ENCODE measurements around the gene GSTA4.

DNA sequence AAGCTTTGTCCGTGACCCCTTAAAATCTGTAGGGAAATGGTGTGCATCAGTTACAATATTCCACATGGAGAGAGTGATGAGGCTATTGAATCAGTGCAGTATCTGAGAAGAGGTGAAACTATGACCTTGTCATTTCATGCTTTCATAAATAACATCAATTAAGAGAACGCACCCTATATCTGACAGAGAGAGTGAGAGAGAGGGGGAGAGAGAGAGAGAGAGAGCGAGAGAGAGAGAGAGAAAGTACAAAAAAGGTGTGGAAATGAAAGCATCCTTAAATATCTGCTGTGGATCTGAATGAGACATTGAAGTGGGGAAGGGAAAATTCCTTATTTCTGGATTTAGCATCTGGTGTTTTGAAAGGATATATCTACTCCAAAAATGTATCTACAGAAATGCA lies 12.4 kb downstream of the GSTA4 start:
- TF ChIP-seq, protein P1, sequence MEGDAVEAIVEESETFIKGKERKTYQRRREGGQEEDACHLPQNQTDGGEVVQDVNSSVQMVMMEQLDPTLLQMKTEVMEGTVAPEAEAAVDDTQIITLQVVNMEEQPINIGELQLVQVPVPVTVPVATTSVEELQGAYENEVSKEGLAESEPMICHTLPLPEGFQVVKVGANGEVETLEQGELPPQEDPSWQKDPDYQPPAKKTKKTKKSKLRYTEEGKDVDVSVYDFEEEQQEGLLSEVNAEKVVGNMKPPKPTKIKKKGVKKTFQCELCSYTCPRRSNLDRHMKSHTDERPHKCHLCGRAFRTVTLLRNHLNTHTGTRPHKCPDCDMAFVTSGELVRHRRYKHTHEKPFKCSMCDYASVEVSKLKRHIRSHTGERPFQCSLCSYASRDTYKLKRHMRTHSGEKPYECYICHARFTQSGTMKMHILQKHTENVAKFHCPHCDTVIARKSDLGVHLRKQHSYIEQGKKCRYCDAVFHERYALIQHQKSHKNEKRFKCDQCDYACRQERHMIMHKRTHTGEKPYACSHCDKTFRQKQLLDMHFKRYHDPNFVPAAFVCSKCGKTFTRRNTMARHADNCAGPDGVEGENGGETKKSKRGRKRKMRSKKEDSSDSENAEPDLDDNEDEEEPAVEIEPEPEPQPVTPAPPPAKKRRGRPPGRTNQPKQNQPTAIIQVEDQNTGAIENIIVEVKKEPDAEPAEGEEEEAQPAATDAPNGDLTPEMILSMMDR (IDR thresholded peaks at IDR 0.05; ENCODE audit: insufficient read depth, low read length, poor library complexity, severe bottlenecking) = no peak
- TF ChIP-seq EZH2phosphoT487 (conservative IDR thresholded peaks at IDR 0.05; ENCODE audit: low read length) = no peak
